GM12872 (cell line): Measurements from ENCODE around the gene RNF145.

ENCODE experiments used
- TF ChIP-seq, protein P1 (sequence below): IDR thresholded peaks from 3 replicates; pipeline ENCODE4 v1.5.1; 2011; ENCODE audit warnings: low read depth, mild to moderate bottlenecking, low read length, moderate library complexity; ENCODE audit not compliant: insufficient read depth

The RNF145 gene

DNA sequence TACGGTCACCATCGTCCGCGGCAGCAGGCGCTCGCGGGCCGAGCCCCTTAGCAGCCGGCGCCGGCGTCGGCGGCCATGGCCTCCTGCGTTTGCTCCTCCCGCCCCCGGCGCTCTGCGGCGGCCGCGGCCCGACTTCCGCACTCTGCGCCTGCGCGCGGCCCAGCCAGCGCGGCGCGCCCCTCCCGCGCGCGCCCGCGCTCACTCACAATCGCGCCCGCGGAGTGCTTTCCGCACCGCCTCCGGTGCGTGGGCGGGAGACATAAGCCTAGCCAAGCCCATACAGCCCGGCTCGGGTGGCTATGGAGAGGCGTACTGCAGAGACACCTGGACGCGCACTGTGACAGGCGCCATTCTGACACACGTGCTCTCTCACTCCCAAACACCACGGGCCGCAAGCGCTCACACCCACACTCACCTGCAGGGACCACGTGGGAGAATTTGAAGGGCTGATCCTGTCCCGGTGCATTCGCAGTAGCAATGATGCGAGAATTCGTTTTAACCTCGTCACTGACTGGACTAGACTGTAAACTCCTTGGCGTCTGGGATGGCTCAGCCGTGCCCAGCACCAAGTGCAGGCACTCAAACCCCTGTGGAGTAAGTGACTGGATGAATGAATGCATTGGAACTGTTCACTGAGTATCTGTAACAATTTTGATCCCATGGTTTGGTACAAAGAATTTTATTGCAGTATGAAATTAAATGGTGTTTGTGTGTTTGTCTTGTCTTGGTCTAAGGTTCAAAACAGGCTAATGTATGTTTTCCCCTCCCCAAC, at the start of gene RNF145:
TSS of gene RNF145 (minus strand) at position 116 of the 772 bp plus-strand sequence. CDS start 5,936 bp downstream, outside the sequence.
- TF ChIP-seq, protein P1, sequence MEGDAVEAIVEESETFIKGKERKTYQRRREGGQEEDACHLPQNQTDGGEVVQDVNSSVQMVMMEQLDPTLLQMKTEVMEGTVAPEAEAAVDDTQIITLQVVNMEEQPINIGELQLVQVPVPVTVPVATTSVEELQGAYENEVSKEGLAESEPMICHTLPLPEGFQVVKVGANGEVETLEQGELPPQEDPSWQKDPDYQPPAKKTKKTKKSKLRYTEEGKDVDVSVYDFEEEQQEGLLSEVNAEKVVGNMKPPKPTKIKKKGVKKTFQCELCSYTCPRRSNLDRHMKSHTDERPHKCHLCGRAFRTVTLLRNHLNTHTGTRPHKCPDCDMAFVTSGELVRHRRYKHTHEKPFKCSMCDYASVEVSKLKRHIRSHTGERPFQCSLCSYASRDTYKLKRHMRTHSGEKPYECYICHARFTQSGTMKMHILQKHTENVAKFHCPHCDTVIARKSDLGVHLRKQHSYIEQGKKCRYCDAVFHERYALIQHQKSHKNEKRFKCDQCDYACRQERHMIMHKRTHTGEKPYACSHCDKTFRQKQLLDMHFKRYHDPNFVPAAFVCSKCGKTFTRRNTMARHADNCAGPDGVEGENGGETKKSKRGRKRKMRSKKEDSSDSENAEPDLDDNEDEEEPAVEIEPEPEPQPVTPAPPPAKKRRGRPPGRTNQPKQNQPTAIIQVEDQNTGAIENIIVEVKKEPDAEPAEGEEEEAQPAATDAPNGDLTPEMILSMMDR, result no peak

DNA sequence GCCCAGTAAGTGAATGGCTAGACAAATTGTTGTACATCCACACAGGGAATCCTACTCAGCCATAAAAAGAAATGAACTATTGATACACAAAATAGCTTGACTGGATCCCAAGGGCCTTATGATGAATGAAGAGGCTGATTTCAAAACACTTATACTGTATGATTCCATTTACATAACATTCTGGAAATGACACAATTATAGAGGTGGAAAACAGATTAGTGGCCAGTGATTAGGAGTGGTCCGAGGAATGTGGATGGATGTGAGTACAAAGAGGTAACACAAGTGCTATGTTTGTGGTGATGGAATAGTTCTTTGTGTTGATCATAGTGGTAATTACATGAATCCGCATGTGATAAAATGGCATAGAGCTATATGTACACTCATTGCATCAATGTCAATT, 49.0 kb upstream of the RNF145 start:
- TF ChIP-seq, protein P1, result no peak

DNA sequence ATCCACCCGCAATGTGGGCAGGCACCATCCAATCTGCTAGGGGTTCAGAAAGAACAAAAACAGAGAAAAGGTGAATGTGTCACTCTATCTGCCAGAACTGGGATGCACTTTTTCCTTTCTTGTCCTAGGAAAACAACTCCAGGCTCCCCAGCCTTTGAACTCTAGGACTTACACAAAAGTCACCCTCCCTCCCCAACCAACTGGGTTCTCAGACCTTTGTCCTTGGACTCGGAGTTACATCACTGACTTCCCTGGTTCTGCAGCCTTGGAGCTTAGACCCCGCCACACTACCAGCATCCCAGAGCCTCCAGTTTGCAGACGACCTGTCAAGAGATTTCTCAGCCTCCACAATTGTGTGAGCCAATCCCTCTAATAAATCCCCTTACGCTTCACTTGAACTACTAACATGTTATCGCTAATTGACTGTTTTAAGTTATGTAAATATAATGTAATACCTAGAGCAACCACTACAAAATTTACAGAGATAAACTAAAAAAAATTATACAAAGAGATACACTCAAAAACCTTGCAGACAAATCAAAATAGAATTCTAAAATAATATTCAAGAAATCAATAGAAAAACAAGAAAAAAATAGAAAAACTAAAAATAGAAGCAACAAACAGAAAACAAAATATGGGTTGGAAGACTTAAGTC, 48.4 kb upstream of the RNF145 start:
- TF ChIP-seq, protein P1, result no peak

- TF ChIP-seq, protein P1, result no peak
Measured at GRCh38 chr5:159257007-159257406, 47.7 kb upstream of the RNF145 start.

DNA sequence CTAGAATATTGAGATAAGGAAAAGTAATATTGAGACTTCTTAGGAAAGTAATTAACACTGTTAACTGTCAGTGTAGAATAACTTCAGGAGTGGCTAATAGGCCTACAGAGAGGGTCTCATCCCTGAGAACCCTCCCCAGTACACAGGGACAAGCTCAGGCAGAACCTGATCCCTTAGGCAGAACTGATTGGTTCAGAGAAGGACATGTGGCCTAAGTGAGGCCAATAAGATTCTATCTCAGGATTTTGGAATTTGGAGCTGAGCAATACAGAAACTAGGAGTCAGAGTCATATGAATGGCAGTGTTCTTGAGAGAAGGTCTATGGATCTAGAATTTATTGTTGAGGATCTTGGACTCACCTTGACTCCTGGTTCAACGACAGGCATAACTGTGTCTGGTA, 42.8 kb upstream of the RNF145 start:
- TF ChIP-seq, protein P1, result no peak

DNA sequence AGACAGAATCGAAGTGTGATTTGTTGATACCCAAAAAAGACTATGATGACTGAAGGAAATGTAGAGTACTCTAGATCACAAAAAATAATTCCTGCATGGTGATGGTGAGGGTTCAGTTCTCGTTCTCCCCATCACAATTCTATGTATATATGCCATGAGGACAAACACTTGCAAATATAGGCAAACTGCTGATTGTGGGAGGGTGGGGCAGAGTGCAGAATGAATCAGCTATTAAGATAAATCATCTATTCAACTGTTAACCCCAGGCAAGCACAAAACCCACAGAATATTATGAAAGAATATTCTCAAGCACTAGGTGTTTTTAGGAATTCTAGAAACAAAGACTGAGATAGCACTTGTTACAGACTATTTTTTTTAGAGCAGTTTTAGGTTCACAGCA, 39.8 kb upstream of the RNF145 start:
- TF ChIP-seq, protein P1, result no peak

DNA sequence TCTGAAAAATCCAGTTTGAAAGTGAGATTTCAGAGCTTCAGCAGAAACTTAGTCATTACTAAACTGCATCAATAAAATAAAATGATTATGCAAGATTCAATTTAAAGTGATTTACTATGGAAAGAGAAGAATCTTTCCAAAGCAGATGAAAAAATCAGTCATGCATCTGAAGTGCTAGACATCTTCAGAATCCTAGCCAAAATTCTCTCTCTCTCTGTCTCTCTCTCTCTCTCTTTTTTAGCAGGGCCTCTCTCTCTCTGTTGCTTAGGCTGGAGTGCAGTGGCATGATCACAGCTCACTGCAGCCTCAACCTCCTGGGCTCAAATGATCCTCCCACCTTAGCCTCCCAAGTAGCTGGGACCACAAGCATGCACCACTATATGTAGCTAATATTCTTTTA, 35.5 kb upstream of the RNF145 start:
- TF ChIP-seq, protein P1, result no peak
